HG03460 (cell line): ENCODE data around the gene ZNF83.
"Not testable (repeated sequence)": the region's sequence is repeated elsewhere in the genome, so short reads cannot be mapped to it uniquely, and the experiment has no call there.

ENCODE experiments used
- ATAC-seq: cut with Tn5 transposase; IDR thresholded peaks from one replicate; pipeline ENCODE4 v1.9.1; 2021; ENCODE audit not compliant: unreplicated experiment

The ZNF83 gene

GRCh38 chr19:52637718-52638585, at the start of gene ZNF83:
ZNF83 (minus strand) TSS chr19:52638355.
- peak; percentile 90 for ATAC-seq

- no peak for ATAC-seq
Measured at GRCh38 chr19:52687684-52688083, 49.5 kb upstream of the ZNF83 start.

DNA sequence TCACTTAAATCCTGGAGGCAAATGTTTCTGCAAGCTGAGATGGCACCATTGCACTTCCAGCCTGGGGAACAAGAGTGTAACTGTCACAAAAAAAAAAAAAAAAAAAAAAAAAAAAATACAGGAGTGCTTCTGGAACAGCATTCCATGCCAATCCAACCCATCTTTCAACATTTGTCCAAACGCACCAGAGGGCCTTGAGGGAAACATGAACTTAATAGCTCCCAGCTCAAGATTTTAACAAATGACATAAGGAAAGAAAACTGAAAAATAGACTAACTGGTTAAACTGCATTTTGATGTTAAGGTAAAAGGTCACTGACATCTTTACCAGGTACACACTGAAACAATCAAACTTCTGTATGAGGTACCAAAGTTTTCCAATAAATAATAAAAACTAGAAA, 47.7 kb upstream of the ZNF83 start:
- ATAC-seq: no peak

- not testable (repeated sequence) for ATAC-seq
Measured at GRCh38 chr19:52681216-52681615, 43.1 kb upstream of the ZNF83 start.

DNA sequence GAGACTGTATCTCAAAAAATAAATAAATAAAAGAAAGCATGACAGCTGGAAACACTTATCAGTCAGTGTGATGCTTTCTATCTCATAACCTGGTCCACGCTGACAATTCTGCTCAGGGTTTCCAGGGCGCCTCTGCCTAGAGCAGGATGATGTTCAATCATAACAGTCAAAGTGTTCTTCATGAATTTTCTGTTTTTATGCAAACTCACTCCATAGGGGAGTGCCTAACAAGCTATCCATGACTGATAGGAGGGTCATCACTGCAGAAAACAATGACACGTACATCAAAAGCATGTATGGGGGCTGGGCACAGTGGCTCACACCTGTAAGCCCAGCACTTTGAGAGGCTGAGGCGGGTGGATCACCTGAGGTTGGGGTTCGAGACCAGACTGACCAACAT, 41.4 kb upstream of the ZNF83 start:
- ATAC-seq: no peak

DNA sequence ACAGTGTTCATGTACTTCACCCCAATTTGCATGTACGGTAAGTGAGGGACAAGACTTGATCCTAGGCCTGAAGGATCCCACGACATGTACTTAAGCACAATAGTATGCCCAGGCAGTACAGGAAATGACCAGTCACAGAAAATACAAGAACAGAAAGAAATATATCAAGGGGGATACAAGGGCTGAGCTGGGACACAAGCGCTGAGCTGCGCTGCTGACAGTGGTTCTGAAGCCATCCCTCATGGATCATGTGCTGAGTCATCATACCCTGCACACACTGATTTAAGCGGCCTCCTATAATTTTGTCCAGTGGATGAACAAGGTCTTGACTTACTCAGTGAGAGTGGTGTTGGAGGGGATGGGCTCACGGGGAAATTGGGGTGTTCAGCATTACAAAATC, 37.1 kb upstream of the ZNF83 start:
- not testable (repeated sequence) for ATAC-seq

DNA sequence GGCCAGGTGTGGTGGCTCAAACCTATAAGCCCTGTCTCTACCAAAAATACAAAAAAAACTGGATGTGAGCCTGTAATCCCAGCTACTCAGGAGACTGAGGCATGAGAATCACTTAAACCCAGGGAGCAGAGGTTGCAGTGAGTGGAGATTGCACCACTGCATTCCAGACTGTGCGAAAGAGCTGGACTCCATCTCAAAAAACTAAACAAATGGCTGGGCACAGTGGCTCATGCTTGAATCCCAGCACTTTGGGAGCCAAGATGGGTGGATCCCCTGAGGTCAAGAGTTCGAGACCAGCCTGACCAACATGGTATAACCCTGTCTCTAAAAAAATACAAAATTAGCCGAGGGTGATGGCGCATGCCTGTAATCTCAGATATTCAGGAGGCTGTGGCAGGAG, 34.9 kb upstream of the ZNF83 start:
- ATAC-seq: no peak

GRCh38 chr19:52670046-52670445, 31.9 kb upstream of the ZNF83 start:
- no peak for ATAC-seq

- ATAC-seq: no peak
Measured at GRCh38 chr19:52669586-52669985, 31.4 kb upstream of the ZNF83 start.

DNA sequence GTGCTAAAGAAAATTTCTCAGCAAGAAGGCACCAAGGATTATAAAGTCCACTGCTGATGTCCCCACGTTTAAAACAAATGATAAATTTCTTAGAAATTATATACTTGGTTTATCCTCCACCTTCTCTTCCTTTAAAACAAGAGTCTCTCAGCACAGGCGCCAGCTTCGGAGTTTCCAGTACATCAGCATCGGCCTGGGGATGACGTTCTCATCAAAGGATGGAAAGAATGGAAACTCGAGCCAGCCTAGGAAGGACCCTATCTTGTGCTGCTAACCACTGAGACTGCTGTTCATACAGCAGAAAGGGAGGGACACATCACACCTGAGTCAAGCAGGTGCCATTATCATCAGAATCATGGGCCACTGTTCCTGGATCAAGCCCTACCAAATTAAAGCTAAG, 29.8 kb upstream of the ZNF83 start:
- ATAC-seq: no peak

DNA sequence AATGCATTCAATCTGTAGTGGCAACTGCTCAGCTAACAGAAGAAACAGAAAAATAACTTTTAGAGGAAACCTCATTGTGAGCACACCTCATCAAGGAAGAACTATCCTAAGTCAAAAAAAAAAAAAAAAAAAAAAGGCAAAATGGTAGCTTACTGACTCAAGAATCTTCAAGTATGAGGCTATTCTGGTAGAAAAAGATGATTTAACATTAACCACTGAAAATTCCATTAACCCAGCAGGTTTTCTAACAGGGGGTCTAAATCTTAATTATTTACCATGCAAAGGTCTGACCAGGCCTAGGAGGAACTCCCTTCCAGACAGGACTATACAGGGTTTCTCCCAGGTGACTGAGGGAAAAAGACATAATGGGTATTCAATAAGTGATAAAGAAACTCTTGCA, 28.4 kb upstream of the ZNF83 start:
- no peak for ATAC-seq

GRCh38 chr19:52665529-52665928, 27.4 kb upstream of the ZNF83 start:
- ATAC-seq: no peak

DNA sequence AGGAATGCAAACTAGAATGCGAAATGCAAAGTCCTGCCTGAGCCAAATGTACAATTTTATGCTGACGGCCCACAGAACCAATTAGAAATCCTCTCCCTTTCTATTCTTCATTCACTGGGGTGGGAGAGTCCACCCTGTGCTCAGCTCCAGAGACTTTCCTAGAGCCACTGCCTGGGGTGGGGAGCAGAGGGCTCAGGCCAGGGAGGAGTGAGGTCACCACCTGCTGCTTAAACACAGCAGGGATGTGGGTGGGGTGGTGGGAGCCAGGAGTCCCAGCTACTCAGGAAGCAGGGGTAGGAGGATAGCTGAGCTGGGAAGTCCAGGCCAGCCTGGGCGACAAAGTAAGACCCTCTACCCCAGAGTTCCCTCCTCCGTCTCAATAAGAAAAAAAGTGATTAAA, 26.9 kb upstream of the ZNF83 start:
- ATAC-seq: no peak

DNA sequence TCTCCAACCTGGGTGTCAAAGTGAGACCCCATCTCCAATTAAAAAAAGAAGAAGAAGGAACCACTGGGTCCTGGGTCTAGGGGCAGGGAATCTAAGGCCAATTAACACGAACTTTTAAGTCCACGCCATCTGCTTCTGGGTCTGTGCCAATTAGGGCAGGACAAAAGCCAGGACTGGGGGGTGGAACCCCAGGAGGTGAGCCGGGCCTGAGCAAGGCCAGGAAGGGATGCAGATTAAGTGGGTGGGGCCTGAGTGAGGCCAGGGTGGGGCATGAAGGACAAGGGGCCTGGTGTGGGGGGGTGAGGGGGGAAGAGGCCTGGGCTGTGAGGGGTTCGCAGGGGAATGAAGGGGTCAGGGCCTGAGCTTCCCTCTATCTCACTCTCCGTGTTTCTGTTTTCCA, 26.3 kb upstream of the ZNF83 start:
- no peak for ATAC-seq

GRCh38 chr19:52662631-52663030, 24.5 kb upstream of the ZNF83 start:
- no peak for ATAC-seq

- ATAC-seq: no peak
Measured at GRCh38 chr19:52660981-52661380, 22.8 kb upstream of the ZNF83 start.

DNA sequence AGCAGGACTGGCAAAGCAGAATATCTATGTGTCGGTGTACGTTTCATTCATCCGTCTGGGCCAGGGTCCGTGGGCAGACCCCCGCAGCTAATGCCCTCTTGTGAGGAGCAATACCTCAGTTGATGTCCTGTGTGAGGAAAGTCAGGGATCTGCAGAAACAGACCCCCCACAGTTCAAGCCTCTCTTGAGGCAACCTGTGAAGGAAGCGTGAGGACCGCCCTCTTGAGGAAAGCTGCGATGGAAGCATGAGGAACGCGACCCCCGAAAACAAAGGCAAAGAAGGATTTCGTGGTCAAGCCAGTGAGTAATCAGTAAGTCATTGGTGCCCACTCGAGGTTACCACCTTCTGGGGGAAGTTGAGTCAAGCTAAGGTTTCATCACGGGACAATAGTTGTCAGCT, 20.9 kb upstream of the ZNF83 start:
- ATAC-seq: no peak

DNA sequence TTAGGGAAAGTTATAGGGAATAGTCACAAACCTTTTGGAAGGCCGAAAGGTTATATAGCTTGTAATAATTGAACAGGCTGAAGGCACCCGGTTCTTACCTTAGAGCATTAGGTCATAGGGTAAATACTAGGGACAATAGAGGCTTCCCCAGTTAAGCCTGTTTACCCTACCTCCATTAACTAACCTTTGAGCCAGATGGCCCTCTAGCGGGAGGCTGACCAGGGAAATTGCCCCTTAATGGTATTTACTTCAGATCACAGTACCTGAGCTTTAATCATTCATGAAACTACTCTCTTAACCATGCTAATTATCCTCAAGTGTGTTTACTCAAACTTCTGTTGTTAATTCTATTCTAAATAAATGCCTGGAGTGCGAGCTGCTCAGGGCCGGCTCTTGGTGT, 20.4 kb upstream of the ZNF83 start:
- ATAC-seq: no peak

DNA sequence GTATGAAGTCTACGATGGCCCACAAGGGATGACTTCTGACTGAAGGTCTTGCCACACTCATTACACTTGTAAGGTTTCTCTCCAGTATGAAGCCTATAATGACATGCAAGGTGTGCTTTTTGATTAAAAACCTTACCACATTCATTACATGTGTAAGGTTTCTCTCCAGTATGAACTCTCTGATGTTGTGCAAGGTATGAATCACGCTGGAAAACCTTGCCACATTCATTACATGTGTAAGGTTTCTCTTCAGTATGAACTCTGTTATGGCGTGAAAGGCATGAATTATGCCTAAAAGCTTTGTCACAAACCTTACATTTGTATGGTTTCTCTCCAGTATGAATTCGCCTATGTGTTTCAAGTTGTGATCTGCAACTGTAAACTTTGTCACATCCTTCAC, 15.0 kb upstream of the ZNF83 start:
- ATAC-seq: no peak

DNA sequence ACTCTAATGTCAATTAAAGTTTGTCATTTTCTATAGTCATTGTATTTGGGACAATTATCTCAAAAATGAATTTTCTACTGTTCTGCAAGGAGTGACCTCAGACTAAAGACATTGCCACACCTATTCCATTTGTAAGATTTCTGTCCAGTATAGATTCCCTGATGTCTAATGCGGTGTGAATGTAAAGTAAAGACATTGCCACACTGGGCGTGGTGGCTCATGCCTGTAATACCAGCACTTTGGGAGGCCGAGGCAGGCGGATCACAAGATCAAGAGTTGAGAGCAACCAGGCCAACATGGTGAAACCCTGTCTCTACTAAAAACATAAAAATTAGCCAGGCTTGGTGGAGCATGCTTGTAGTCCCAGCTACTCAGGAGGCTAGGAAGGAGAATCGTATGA, 13.8 kb upstream of the ZNF83 start:
- ATAC-seq: no peak

- no peak for ATAC-seq
Measured at GRCh38 chr19:52648336-52649016, 10.3 kb upstream of the ZNF83 start.

DNA sequence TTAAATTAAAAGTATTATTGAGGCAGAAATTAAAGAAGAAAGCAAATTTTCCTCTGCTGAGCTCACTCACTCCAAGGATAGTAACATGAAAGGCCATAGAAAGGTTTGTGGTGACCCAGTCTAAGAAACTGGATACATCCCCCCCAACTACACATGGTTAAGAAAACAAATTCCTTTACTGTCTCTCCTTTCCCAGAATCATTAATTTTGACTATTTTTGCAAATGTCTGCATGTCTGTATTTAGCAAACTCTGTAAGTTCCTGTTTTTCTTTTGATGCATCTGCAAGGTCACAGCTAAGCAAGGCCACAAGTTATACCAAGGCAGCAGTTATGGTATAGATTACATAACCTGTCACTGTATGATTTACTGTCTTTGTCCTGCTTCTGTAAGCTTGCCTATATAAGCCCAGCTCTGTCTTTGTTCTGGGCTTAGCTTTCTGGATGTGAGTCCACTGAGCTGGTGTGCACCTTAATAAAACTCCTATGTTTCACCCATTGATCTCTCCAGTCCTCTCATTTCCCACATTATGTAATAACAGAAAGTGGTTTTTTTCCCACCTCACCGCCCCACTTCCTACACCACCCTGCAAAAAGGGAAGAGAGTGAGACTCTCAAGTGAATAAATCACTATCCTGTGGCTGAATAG, 8.5 kb upstream of the ZNF83 start:
- no peak for ATAC-seq
